Nephron (organoid): ENCODE data around the gene SHC1.

Experiments
- H3K27ac Mint-ChIP-seq, 3 experiments: 2 replicates each; pipeline ENCODE4 v1.8.0; 2020; ENCODE audit warnings: mixed read lengths in 3 of 3, mild to moderate bottlenecking in 2 of 3, moderate library complexity in 1 of 3
- H3K27me3 Mint-ChIP-seq: 2 replicates; pipeline ENCODE4 v1.8.0; 2021; ENCODE audit warnings: low read depth, mild to moderate bottlenecking, moderate library complexity, mixed read lengths
- H3K36me3 Mint-ChIP-seq: 2 replicates; pipeline ENCODE4 v1.8.0; 2020; ENCODE audit warnings: low read depth, mixed read lengths
- H3K4me1 Mint-ChIP-seq: 2 replicates; pipeline ENCODE4 v1.8.0; 2020; ENCODE audit warnings: mixed read lengths
- H3K4me3 Mint-ChIP-seq, 3 experiments: 2 replicates each; pipeline ENCODE4 v1.8.0; 2020; ENCODE audit warnings: mild to moderate bottlenecking in 3 of 3, mixed read lengths in 3 of 3, moderate library complexity in 2 of 3
- H3K9me3 Mint-ChIP-seq: 2 replicates; pipeline ENCODE4 v1.8.0; 2020; ENCODE audit warnings: mixed read lengths
- CTCF ChIP-seq, 3 experiments: fragments of 200-600 bp; sonication (generic); IDR thresholded peaks; one replicate each; pipeline ENCODE4 v1.5.0; 2021; ENCODE audit warnings: antibody characterized with exemption in 3 of 3; ENCODE audit not compliant: unreplicated experiment in 3 of 3

SHC1 gene

GRCh38 chr1:154962156-154962749, 8.3 kb downstream of the SHC1 start:
- Mint-ChIP-seq H3K27ac (peak overlapping the region; percentile 97 to 99 (median 98)), H3K27me3 (no peaks in the 10 kb centered on the region), H3K4me1 (peaks cover 43% of the 10 kb centered on the region), H3K9me3 (no peaks in the 10 kb centered on the region), H3K36me3 (peaks cover 39% of the 10 kb centered on the region), H3K4me3 (peak overlapping the region; percentile 91 to 96 (median 93))
- TF ChIP-seq CTCF (IDR thresholded peaks at IDR 0.05; ENCODE audit: unreplicated experiment in 3 of 3), result no peak

DNA sequence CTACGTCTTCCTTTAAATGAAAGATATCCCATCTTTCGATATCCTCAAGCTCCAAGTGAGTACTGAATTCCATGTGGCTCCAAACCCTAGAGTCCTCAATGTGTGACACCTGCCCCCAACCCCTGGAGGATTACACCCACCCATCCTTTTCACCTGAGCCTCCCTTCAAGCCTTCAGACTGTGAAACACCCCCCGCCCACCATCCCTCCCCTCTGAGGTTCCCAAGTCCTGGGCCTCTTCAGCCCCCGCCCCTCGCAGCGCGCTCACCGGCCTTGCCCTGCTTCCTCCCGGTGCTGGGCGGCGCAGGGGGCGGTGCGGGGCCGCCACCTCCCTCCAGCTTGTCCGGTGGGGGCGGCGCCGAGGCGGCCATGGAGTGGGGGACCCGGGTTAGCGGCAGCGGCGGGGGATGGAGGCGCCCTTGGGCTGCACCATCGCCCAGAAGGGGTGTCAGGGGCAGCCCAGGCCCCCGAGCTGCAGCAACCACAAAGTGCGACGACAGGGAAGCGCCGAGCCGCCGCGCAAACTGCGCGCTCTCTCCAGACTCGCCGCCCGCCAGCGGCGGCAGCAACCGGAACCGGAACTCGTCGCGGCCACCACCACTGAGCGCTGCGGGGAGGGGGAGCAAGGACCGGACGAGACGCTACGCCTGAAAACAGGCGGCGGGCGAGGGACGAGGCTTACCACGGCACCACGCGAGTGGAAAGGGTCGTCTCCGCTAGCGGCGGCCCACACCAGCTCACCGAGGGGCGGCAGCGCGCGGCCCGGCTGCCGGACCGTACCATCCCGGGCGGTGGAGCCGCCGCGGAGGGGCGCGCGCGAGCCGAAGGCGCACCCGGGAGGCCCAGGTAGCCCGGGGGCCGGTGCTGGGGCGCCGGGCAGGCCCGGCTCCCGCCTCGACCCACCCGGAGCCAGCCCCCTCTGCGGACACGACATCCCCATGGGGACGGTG, 9.1 kb downstream of the SHC1 start, which contains the start of gene PYGO2:
TSS of gene PYGO2 (minus strand) at position 576 of the 949 bp plus-strand sequence. CDS start at position 370, 206 bp downstream.
- H3K4me3 Mint-ChIP-seq, result peak within 1 kb of the TSS; percentile 91 to 97 (median 96)
- H3K4me1 Mint-ChIP-seq, result peaks cover 51% of the 10 kb centered on the region
- H3K27ac Mint-ChIP-seq, result peak within 1 kb of the TSS; percentile 97 to 99 (median 99)
- TF ChIP-seq CTCF (IDR thresholded peaks at IDR 0.05; ENCODE audit: unreplicated experiment in 3 of 3), result peak; percentile 48 to 76 (median 56)
- peaks cover 36% of the 10 kb centered on the region for H3K36me3 Mint-ChIP-seq
- H3K9me3 Mint-ChIP-seq, result no peaks in the 10 kb centered on the region
- H3K27me3 Mint-ChIP-seq, result no peaks in the 10 kb centered on the region

GRCh38 chr1:154960446-154961136, 10.0 kb downstream of the SHC1 start:
- no peak for TF ChIP-seq CTCF (IDR thresholded peaks at IDR 0.05; ENCODE audit: unreplicated experiment in 3 of 3)
- H3K4me3 Mint-ChIP-seq, result peak overlapping the region; percentile 88 to 97 (median 95)
- H3K36me3 Mint-ChIP-seq, result peaks cover 33% of the 10 kb centered on the region
- no peaks in the 10 kb centered on the region for H3K9me3 Mint-ChIP-seq
- peaks cover 60% of the 10 kb centered on the region for H3K4me1 Mint-ChIP-seq
- H3K27ac Mint-ChIP-seq, result peak overlapping the region; percentile 97 to 99 (median 99)
- no peaks in the 10 kb centered on the region for H3K27me3 Mint-ChIP-seq

DNA sequence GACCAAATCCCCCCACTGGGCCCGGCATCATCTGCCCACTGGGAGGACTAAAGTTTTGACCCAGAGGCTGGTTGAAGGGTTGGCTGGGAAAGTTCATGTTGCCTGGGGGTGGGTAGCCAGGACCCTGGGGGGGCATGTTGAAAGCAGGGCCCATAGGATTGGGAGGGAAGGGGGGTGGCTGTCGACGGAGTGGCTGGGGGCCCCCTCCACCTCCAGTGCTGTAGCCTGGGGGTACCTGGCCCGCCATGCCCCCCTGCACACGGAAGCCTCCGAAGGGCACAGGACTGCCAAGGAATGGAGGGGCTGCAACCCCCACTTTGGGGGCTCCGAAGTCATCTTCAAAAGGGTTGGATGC, 11.1 kb downstream of the SHC1 start:
- Mint-ChIP-seq H3K4me3 (peak overlapping the region; percentile 63 to 71 (median 69)), H3K9me3 (no peaks in the 10 kb centered on the region), H3K27ac (peak overlapping the region in 2 of 3 experiments; percentile 33 to 67), H3K36me3 (peaks cover 24% of the 10 kb centered on the region), H3K4me1 (peaks cover 72% of the 10 kb centered on the region), H3K27me3 (no peaks in the 10 kb centered on the region)
- no peak for TF ChIP-seq CTCF (IDR thresholded peaks at IDR 0.05; ENCODE audit: unreplicated experiment in 3 of 3)

DNA sequence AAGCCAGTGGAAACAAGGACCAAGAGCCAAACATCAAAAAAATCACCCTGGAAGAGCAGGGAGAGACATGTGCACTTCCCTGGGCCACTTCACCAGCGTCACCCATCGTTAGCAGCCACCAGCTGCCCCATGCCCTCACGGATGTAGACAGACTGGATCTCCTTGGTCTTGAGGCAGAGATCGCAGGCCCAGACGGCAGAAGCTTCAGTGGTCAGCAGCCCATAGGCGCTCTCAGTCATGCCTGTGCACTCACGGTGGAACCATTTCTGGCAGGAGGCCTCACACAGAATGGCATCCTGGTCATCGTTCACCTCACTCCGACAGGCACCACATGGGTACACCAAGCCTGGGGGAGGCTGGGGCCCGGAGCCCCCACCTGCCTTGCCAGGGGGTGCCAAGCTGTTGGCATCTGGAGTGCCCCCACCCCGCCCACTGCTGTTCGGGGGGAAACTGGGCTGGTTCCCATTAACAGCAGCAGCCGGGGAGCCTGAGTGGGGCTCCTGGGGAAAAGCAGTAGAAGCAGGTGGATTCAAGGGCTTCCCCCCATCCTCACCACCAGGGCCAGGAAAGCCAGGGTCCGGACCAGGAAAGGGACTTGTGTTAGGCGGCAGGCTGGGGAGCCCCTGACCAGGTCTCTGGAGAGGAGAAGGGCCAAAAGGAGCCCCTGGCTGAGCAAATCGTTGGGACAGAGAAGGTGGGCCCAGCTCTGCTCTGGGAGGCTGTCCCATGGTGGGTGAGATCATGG, 11.7 kb downstream of the SHC1 start:
- H3K36me3 Mint-ChIP-seq, result peaks cover 21% of the 10 kb centered on the region
- peak overlapping the region; percentile 32 to 95 (median 72) for H3K27ac Mint-ChIP-seq
- H3K9me3 Mint-ChIP-seq, result no peaks in the 10 kb centered on the region
- no peak for TF ChIP-seq CTCF (IDR thresholded peaks at IDR 0.05; ENCODE audit: unreplicated experiment in 3 of 3)
- H3K27me3 Mint-ChIP-seq, result no peaks in the 10 kb centered on the region
- H3K4me3 Mint-ChIP-seq, result peak overlapping the region; percentile 55 to 91 (median 90)
- peaks cover 75% of the 10 kb centered on the region for H3K4me1 Mint-ChIP-seq
